HL-60/S4 treated with retinoic acid at 250 ng/mL for 4 days and 3 days (cell line): Measurements from ENCODE around the gene ZBTB2.
"Not testable (repeated sequence)": the region's sequence is repeated elsewhere in the genome, so short reads cannot be mapped to it uniquely, and the experiment has no call there.

ENCODE experiments used
- in situ Hi-C: fragments of 300-500 bp; cut with MboI; formaldehyde crosslinking; loops from 2 replicates; pipeline ENCODE4 v1.7.0; 2022; ENCODE audit warnings: low sequenced_read_pairs

The ZBTB2 gene

DNA sequence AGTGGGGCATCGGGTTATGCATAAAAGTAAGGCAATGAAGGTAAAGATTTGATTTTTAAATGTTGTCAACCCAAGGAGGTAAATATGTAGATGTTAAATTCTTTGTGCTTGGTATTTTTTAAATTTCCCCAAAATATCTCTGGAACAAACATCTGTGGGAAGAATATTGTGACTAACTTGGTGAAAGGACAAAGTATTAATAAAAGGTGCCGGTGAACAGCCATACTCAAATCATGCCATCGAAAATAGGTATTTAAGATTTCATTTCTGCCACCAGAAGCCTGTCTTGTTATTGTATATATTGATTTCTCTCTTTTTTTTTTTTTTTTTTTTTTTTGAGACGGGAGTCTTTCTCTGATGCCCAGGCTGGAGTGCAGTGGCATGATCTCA, 12.6 kb upstream of the ZBTB2 start:
- in situ Hi-C loops: no loop called here

DNA sequence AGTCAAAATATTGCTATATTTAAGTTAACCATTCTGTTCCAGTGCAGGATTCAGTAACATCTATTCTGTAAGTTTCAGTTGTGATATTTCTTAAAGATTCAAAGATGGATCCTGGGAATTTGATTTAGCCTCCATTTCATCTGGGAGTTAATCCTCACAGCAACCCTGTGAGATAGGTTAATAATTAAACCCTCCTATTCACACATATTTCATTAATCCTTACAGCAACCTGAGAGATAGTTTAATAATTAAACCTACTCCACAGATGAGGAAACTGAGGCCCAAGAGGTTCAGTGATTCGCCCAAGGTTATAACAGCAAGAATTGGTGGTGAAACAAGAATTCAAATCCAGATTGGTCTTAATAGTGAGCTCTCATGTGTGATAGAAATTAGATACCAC, 10.9 kb upstream of the ZBTB2 start:
- in situ Hi-C loops: no loop called here

GRCh38 chr6:151400473-151400872, 9.1 kb upstream of the ZBTB2 start:
- in situ Hi-C loops: no loop called here

DNA sequence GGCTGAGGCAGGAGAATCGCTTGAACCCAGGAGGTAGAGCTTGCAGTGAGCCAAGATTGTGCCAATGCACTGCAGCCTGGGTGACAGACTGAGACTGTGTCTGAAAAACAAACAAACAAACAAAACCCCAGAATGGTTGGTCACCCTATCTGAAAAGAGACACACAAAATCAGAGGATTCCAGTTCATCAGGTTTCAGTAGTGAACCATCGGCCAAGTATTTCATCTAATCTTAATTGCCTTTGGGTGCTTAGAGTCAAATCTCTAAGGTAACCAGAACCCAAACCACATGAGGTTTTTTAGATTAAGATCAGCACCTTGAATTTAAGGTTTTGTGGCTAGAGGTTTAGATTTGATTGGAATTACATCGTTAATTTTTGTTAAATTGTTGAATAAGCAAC, 8.3 kb upstream of the ZBTB2 start:
- in situ Hi-C loops: no loop called here

GRCh38 chr6:151393410-151393809, 2.1 kb upstream of the ZBTB2 start:
- in situ Hi-C loops: no loop called here

- in situ Hi-C loops: no loop called here
Observed at GRCh38 chr6:151392427-151392826, 1.1 kb upstream of the ZBTB2 start.

GRCh38 chr6:151390851-151391470, 398 bp downstream of the ZBTB2 start:
- in situ Hi-C loops: no loop called here

GRCh38 chr6:151390276-151390850, 996 bp downstream of the ZBTB2 start:
- in situ Hi-C loops: no loop called here

- in situ Hi-C loops: no loop called here
Observed at GRCh38 chr6:151389618-151390275, 1.6 kb downstream of the ZBTB2 start.

GRCh38 chr6:151388997-151389617, 2.3 kb downstream of the ZBTB2 start:
- in situ Hi-C loops: no loop called here

GRCh38 chr6:151388236-151388635, 3.1 kb downstream of the ZBTB2 start:
- in situ Hi-C loops: no loop called here

DNA sequence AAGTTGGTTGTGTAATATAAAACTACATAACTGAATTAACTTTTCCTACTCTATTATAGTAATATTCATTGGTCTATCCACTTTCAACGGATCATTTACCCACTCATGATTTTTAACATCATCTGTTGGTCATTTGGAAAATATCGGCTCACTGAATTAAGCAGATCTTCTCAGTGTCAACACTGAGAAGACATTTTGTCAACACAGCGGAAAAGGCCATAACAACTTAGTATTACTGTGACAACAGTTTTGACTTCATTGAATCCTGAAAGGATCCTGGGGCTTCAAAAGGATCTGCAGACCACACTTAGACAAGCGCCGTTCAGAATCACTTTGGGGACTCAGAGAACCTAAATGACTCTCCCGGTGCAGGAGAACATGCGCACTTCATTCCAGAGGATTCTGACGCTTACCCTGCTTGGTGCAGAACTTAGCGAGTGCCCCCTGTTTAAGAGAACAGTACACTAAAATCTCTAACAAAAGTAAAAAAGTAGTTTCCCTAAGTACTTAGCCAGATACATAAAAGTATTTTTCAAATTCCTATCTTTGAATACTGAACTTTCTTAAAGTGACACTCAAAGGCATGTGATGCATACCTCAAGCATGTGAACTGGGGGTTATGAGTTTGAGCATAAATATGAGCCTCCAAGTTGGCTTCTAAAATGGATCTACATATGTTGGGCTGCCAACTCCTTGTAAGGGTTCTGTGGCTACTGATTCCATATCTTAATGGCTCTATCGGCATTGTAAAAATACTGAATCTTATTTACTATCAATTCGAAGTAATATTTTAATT, 4.0 kb downstream of the ZBTB2 start:
- in situ Hi-C loops: no loop called here

DNA sequence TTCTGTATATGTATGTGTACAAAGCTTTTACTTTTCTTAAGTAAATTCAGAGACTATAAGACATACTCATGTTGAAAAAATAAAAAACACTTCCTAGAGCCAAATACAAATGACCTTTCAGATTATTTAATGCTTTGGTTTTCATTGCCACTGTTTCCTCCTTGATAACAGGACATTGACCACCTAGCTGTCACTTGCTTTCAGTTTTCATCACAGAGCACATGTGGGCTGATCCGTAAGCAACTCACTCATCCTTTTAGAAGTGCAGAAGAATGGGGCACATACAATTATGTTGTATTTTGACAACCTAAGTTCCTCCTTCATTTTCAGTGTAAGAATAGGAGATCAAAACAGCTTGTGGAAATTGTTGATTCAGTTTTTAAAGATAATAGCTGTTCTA, 6.2 kb downstream of the ZBTB2 start:
- in situ Hi-C loops: no loop called here

DNA sequence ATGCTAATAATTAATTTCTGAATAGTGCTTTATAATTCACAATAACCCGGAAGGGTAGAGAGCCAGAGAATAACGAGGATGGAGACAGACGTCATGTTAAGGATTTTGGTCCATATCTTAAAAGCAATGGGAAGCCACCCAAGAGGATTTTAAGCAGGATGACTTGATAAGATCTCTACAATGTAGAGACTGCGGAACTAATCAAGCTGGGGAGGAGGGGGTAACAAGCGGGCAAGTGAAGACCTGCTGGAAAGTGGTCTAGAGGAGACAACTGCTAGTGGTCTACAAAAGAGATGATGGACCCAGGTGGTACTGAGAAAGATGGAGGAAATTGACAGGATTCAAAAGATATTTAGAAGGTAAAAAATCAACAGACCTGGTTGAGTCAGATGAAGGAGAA, 7.2 kb downstream of the ZBTB2 start:
- in situ Hi-C loops: no loop called here

GRCh38 chr6:151382631-151383030, 8.7 kb downstream of the ZBTB2 start:
- in situ Hi-C loops: not testable (repeated sequence)

GRCh38 chr6:151381722-151382121, 9.6 kb downstream of the ZBTB2 start:
- in situ Hi-C loops: no loop called here

DNA sequence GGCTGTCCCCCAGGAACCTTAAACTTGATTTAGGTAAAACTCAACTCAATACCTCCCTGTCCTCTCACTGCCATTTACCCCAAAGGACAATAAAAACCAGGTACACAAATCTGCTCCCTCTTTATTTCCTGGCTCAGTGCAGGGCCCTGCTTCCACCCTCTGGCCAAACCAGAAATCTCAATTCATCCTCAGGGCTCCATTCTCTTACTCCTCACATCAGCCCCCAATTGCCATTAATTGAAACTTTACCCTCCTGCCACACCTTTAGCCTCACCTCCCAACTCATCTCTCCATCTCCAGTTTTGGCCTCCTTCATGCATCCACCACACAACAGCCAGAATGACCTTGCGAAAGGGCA, 10.5 kb downstream of the ZBTB2 start:
- in situ Hi-C loops: no loop called here

GRCh38 chr6:151379933-151380847, 11.2 kb downstream of the ZBTB2 start:
- in situ Hi-C loops: no loop called here

- in situ Hi-C loops: no loop called here
Observed at GRCh38 chr6:151377095-151377494, 14.3 kb downstream of the ZBTB2 start.

- in situ Hi-C loops: no loop called here
Observed at GRCh38 chr6:151376440-151376839, 14.9 kb downstream of the ZBTB2 start.
